Endodermal cell (in vitro differentiated cells): ENCODE results near the gene HYAL2. TPM values are rescaled to one million over a fixed set of nuclear protein-coding genes. Genes with fewer than 3 reads are reported as not detected.

ENCODE experiments used
- DNase-seq: peaks from one replicate; pipeline ENCODE4 v3.0.0-alpha.2; 2017
- H3K27ac ChIP-seq: 2 replicates; pipeline ENCODE4 v1.5.1; 2013; ENCODE audit warnings: mild to moderate bottlenecking, low read depth, low read length, moderate library complexity
- H3K27me3 ChIP-seq: 2 replicates; pipeline ENCODE4 v1.6.1; 2013; ENCODE audit warnings: mild to moderate bottlenecking, low read length, moderate library complexity; ENCODE audit not compliant: insufficient read depth, control insufficient read depth, poor library complexity, severe bottlenecking
- H3K36me3 ChIP-seq: 2 replicates; pipeline ENCODE4 v1.7.0; 2013; ENCODE audit warnings: mild to moderate bottlenecking, low read length, moderate library complexity; ENCODE audit not compliant: control insufficient read depth, insufficient read depth
- H3K4me1 ChIP-seq: one replicate; pipeline ENCODE4 v1.7.0; 2013; ENCODE audit warnings: low read length; ENCODE audit not compliant: control insufficient read depth, insufficient read depth
- H3K4me3 ChIP-seq: 2 replicates; pipeline ENCODE4 v1.5.1; 2013; ENCODE audit warnings: mild to moderate bottlenecking, low read length, moderate library complexity
- H3K9ac ChIP-seq: 2 replicates; pipeline ENCODE4 v1.6.1; 2013; ENCODE audit warnings: mild to moderate bottlenecking, low read length, moderate library complexity; ENCODE audit not compliant: poor library complexity, severe bottlenecking; ENCODE audit errors: extremely low read depth
- H3K9me3 ChIP-seq: 2 replicates; pipeline ENCODE4 v1.6.1; 2013; ENCODE audit warnings: mild to moderate bottlenecking, low read length, moderate library complexity; ENCODE audit not compliant: control insufficient read depth
- H3K27ac Mint-ChIP-seq: 2 replicates; pipeline ENCODE4 v1.8.0; 2020; ENCODE audit warnings: mixed read lengths
- H3K27me3 Mint-ChIP-seq: 2 replicates; pipeline ENCODE4 v1.8.0; 2021; ENCODE audit warnings: mild to moderate bottlenecking, mixed read lengths; ENCODE audit not compliant: insufficient read depth
- H3K36me3 Mint-ChIP-seq: 2 replicates; pipeline ENCODE4 v1.8.0; 2020; ENCODE audit warnings: low read depth, mixed read lengths
- H3K4me1 Mint-ChIP-seq: 2 replicates; pipeline ENCODE4 v1.8.0; 2020; ENCODE audit warnings: mixed read lengths
- H3K4me3 Mint-ChIP-seq: 2 replicates; pipeline ENCODE4 v1.8.0; 2020; ENCODE audit warnings: mild to moderate bottlenecking, moderate library complexity, mixed read lengths
- H3K9me3 Mint-ChIP-seq: 2 replicates; pipeline ENCODE4 v1.8.0; 2020; ENCODE audit warnings: mild to moderate bottlenecking, mixed read lengths
- WGBS, 2 experiments: methylation state at CpG; one replicate each; pipeline versions ENCODE4 v1.1.5 to v1.1.7; 2013; ENCODE audit warnings: missing lambda C conversion rate in 2 of 2, mixed read lengths in 1 of 2; ENCODE audit not compliant: insufficient coverage in 1 of 2, insufficient read length in 1 of 2; 5-methylcytosine and 5-hydroxymethylcytosine counted together
- total RNA-seq, 2 donors: library from RNA; stranded (reverse); fragmentation: NEBNext Ultra II Directional in 1 of 2; extraction: Animal tissue kit (Norgen Biotek cat#: 25700) in 1 of 2; gene quantifications; 2 replicates in 1 of 2; 3 replicates in 1 of 2; pipeline ENCODE4 v1.2.1, GENCODE V29; 2021
- TF ChIP-seq, protein P1 (sequence below): fragments of 200-600 bp; sonication (generic); conservative IDR thresholded peaks from 2 replicates; pipeline ENCODE4 v1.5.0; 2021; ENCODE audit warnings: antibody characterized with exemption, mild to moderate bottlenecking

Gene HYAL2
- total RNA-seq, 2 donors from 2014 or later, result 55.3 to 61.1 TPM

DNA sequence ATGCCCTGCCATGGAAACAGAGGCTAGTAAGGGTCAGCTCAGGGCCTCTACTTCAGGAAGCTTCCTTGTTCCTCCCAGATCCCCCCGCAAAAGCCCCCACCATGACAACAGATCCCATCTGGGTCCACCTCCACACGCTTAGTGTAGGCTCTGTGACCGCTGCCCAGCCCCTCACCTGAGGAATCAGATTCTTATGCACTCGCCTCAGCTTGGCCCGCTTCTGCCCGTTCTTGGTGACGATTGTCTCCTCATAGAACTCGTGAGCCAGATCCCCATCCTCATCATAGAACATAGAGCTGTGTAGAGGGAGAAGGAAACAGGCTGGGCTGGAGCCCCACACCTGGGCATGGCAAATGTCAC is 3.6 kb upstream of the HYAL2 start:
- H3K9me3 Mint-ChIP-seq, result no peaks in the 10 kb centered on the region
- no peak overlapping the region for H3K9ac ChIP-seq
- no peak for DNase-seq
- peaks cover 20% of the 10 kb centered on the region for H3K4me1 Mint-ChIP-seq
- peaks cover 16% of the 10 kb centered on the region for H3K4me1 ChIP-seq
- 94 to 100% methylated on average over 6 to 8 of the region's 8 CpGs for WGBS, 2 experiments
- H3K27ac ChIP-seq, result no peak overlapping the region
- peaks cover 22% of the 10 kb centered on the region for H3K36me3 Mint-ChIP-seq
- H3K27me3 ChIP-seq, result no peaks in the 10 kb centered on the region
- no peak overlapping the region for H3K4me3 ChIP-seq
- peak overlapping the region; percentile 77 for H3K4me3 Mint-ChIP-seq
- TF ChIP-seq, protein P1, sequence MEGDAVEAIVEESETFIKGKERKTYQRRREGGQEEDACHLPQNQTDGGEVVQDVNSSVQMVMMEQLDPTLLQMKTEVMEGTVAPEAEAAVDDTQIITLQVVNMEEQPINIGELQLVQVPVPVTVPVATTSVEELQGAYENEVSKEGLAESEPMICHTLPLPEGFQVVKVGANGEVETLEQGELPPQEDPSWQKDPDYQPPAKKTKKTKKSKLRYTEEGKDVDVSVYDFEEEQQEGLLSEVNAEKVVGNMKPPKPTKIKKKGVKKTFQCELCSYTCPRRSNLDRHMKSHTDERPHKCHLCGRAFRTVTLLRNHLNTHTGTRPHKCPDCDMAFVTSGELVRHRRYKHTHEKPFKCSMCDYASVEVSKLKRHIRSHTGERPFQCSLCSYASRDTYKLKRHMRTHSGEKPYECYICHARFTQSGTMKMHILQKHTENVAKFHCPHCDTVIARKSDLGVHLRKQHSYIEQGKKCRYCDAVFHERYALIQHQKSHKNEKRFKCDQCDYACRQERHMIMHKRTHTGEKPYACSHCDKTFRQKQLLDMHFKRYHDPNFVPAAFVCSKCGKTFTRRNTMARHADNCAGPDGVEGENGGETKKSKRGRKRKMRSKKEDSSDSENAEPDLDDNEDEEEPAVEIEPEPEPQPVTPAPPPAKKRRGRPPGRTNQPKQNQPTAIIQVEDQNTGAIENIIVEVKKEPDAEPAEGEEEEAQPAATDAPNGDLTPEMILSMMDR, result no peak
- no peaks in the 10 kb centered on the region for H3K9me3 ChIP-seq
- no peaks in the 10 kb centered on the region for H3K27me3 Mint-ChIP-seq
- H3K27ac Mint-ChIP-seq, result no peak overlapping the region
- H3K36me3 ChIP-seq, result peaks cover 51% of the 10 kb centered on the region

GRCh38 chr3:50325497-50326181 is 3.1 kb upstream of the HYAL2 start:
- no peak overlapping the region for H3K4me3 Mint-ChIP-seq
- TF ChIP-seq, protein P1, result no peak
- Histone ChIP-seq H3K4me3 (no peak overlapping the region), H3K9ac (no peak overlapping the region), H3K36me3 (peaks cover 46% of the 10 kb centered on the region), H3K9me3 (no peaks in the 10 kb centered on the region), H3K27ac (no peak overlapping the region), H3K27me3 (no peaks in the 10 kb centered on the region), H3K4me1 (peaks cover 16% of the 10 kb centered on the region)
- DNase-seq, result no peak
- H3K27me3 Mint-ChIP-seq, result no peaks in the 10 kb centered on the region
- H3K36me3 Mint-ChIP-seq, result peaks cover 17% of the 10 kb centered on the region
- peaks cover 20% of the 10 kb centered on the region for H3K4me1 Mint-ChIP-seq
- no peak overlapping the region for H3K27ac Mint-ChIP-seq
- 92% methylated on average over 9 to 11 of the region's 11 CpGs for WGBS, 2 experiments
- no peaks in the 10 kb centered on the region for H3K9me3 Mint-ChIP-seq

- WGBS, 2 experiments, result 80 to 92% methylated on average over 1 to 2 of the region's 2 CpGs
- TF ChIP-seq, protein P1, result no peak
Measured at GRCh38 chr3:50325113-50325480, 2.6 kb upstream of the HYAL2 start.

More at GRCh38 chr3:50325113-50325480, 2.6 kb upstream of the HYAL2 start:
- H3K4me3 ChIP-seq, result no peak overlapping the region
- peaks cover 42% of the 10 kb centered on the region for H3K36me3 ChIP-seq
- Mint-ChIP-seq H3K36me3 (peaks cover 13% of the 10 kb centered on the region), H3K4me1 (peaks cover 24% of the 10 kb centered on the region), H3K27ac (peak overlapping the region; percentile 48), H3K4me3 (no peak overlapping the region), H3K9me3 (no peaks in the 10 kb centered on the region), H3K27me3 (no peaks in the 10 kb centered on the region)
- H3K27me3 ChIP-seq, result no peaks in the 10 kb centered on the region
- H3K9ac ChIP-seq, result no peak overlapping the region
- no peak overlapping the region for H3K27ac ChIP-seq
- no peak for DNase-seq
- H3K9me3 ChIP-seq, result no peaks in the 10 kb centered on the region
- peaks cover 21% of the 10 kb centered on the region for H3K4me1 ChIP-seq
